ENCODE data around the gene CACNA2D3. TPM values are rescaled to one million over a fixed set of nuclear protein-coding genes. Genes with fewer than 3 reads are reported as not detected.

Gene CACNA2D3
- total RNA-seq, 4 donors from 2014 or later: 0.94 to 3.6 (median 2.1) TPM

DNA sequence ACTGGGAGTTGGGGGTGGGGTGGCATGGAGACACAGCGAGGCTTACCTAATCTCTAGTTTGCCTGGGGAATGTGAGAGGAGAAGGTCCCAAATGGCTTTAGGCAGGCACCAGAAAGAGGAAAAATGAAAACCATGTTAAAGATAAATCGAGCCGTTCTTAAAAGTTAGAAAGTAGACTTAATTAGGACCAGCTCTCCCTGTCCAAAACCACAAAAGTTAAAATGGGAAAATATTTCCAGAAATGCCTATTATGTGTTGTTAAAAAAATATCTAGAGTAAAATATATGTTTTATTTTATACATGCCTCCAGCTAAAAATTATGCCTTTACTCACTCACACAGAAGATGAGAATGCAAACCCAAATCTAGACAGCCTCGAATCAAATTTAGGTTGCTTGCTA is 755.4 kb downstream of the CACNA2D3 start:
- TF ChIP-seq CTCF (IDR thresholded peaks at IDR 0.05; ENCODE audit: low read depth): no peak

DNA sequence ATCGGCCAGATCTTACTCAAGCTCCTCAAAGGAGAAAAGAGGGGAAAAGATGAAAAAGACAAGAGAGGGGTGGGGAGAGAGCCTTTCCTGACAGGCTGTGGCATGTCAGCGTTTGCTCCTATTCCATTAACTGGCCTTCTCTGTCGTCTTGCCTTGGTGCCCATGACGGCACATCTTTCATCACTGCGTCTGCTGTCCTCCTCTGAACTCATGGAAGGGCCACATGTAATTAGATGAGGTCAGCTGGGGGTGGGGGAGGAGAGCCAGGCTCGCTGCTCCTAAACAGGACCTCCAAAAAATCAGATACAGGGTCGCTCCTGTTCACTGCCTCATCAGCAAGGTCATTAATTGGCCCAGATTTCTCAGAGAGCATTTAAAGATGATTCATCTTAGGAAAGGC is 755.8 kb downstream of the CACNA2D3 start:
- TF ChIP-seq CTCF (IDR thresholded peaks at IDR 0.05; ENCODE audit: low read depth): no peak

DNA sequence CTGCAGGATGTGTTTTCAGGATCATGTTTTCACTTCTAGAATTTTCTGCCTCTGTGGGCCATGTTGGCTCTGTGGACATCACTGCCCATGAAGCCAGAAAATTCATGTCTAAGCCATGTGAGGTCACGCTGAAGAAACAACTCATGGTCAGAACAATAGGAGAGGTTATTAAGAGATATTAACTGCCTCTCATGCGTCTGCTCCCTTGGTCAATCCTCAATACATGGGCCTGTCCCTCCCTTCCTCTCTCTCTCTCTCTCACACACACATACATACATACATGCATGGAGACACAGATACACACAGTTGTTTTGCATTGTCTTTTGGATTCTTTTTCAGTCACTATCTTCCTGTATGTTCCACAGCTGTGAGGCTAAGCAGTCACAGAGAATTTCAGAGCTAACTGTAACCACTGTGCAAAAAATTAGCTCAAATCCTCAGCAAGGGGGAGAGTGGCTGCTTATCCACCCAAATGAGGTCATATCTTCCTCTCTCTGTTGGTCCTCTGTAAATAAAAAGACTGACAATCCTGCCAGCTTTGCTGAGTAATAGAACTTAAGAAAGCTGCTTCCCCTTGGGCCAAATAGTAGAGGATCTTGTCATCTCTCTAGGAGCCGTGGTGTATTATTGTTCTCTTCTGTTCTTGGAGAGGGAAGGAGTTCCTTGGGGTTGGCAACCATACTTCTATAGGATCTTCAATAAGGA is 759.9 kb downstream of the CACNA2D3 start:
- no peak for TF ChIP-seq CTCF (IDR thresholded peaks at IDR 0.05; ENCODE audit: low read depth)

GRCh38 chr3:54888162-54888561 is 765.8 kb downstream of the CACNA2D3 start:
- no peak for TF ChIP-seq CTCF (IDR thresholded peaks at IDR 0.05; ENCODE audit: low read depth)

DNA sequence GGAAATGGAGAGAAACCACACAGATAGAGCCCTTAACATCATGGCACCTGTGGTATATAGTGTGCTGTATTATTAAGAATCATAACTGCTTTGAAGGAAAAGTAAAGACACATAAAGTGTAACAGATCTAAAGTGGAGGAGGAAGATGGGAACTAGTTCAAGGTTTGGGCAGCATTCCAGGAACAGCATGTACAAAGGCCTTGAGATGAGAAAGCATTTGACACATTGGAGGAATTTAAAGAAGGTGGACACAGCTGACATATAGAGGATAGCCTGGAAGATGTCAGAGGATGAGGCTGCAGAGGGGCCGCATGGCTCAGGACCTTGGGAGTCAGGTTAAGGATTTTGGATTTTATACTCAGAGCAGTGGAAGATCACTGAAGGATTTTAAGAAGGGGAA is 766.5 kb downstream of the CACNA2D3 start:
- TF ChIP-seq CTCF (IDR thresholded peaks at IDR 0.05; ENCODE audit: low read depth): no peak

GRCh38 chr3:54889731-54890130 is 767.4 kb downstream of the CACNA2D3 start:
- TF ChIP-seq CTCF (IDR thresholded peaks at IDR 0.05; ENCODE audit: low read depth): no peak

DNA sequence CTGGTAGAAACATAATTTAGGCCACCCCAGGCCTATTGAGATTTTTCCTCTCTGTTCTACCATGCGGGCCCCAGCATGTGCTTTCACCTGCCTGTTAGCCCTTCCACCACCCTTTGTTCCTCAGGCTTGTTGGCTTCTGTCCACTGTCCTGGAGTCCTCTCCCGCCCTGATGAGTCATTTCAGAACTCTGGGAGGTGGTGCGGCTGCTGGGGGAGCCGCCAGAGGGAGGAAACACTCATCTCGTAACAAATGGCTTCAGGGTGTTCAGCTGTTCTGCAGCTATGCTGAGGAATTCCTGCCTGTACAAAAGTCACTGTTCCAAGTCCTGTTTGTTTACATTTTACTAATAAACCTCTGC is 769.2 kb downstream of the CACNA2D3 start:
- no peak for TF ChIP-seq CTCF (IDR thresholded peaks at IDR 0.05; ENCODE audit: low read depth)
